Measurements from ENCODE around the gene SYNJ1.

GRCh38 chr21:32733356-32733755 lies 5.5 kb upstream of the SYNJ1 start:
- TF ChIP-seq CTCF (IDR thresholded peaks at IDR 0.05) (no peak), POLR2A (IDR thresholded peaks at IDR 0.05) (no peak)
